HepG2 (cell line): ENCODE results near the gene SASS6. TPM values are rescaled to one million over a fixed set of nuclear protein-coding genes. Genes with fewer than 3 reads are reported as not detected.

Experiments
- AGO1 ChIP-seq: fragments of 200-400 bp; formaldehyde crosslinking; IDR thresholded peaks from 2 replicates; pipeline ENCODE4 v1.6.1; 2017; ENCODE audit warnings: mild to moderate bottlenecking, low read depth, low read length, moderate library complexity; ENCODE audit not compliant: poor library complexity, severe bottlenecking
- EED ChIP-seq: sonication (generic); formaldehyde crosslinking; IDR thresholded peaks from 2 replicates; pipeline ENCODE4 v1.5.0; 2020; ENCODE audit warnings: mild to moderate bottlenecking, missing genetic modification reagents
- MXD4 ChIP-seq: IDR thresholded peaks from 2 replicates; pipeline ENCODE4 v1.6.1; 2016; ENCODE audit warnings: mild to moderate bottlenecking, missing biosample characterization, missing genetic modification reagents
- SAP130 ChIP-seq: IDR thresholded peaks from 2 replicates; pipeline ENCODE4 v1.6.1; 2016; ENCODE audit warnings: low read depth
- SATB2 ChIP-seq: sonication (generic); formaldehyde crosslinking; IDR thresholded peaks from 2 replicates; pipeline ENCODE4 v1.5.0; 2020; ENCODE audit warnings: missing genetic modification reagents
- SNAPC2 ChIP-seq: sonication (generic); formaldehyde crosslinking; IDR thresholded peaks from 2 replicates; pipeline ENCODE4 v1.8.1; 2022; ENCODE audit warnings: mild to moderate bottlenecking, missing genetic modification reagents
- ZNF224 ChIP-seq: sonication (generic); formaldehyde crosslinking; IDR thresholded peaks from 2 replicates; pipeline ENCODE4 v1.5.0; 2020; ENCODE audit warnings: mild to moderate bottlenecking, missing genetic modification reagents
- ZNF333 ChIP-seq: sonication (generic); formaldehyde crosslinking; IDR thresholded peaks from 2 replicates; pipeline ENCODE4 v1.4.0; 2020; ENCODE audit warnings: mild to moderate bottlenecking, missing genetic modification reagents, borderline replicate concordance
- polyA plus RNA-seq, 8 experiments: library from polyadenylated mRNA; depleted of rRNA in 3 of 8; stranded (reverse) in 7 of 8; unstranded in 1 of 8; fragments of >200 nt; fragmentation: Illumina TruSeq in 4 of 8; extraction: Trizol in 4 of 8; gene quantifications; 2 replicates each; pipeline versions ENCODE4 v1.2.1 to v1.2.3, GENCODE V29; 2011 to 2016; ENCODE audit warnings: low read depth in 4 of 8, missing spikeins in 1 of 8, mixed read lengths in 1 of 8; ENCODE audit not compliant: insufficient read depth in 1 of 8
- total RNA-seq, 5 experiments: library from RNA; depleted of rRNA; stranded (reverse); fragments of >200 nt; fragmentation: Illumina TruSeq; extraction: Trizol; gene quantifications; 2 replicates each; pipeline ENCODE4 v1.2.3, GENCODE V29; 2016; ENCODE audit warnings: low read depth in 1 of 5
- TF ChIP-seq, protein P1 (sequence below): sonication (generic); formaldehyde crosslinking; IDR thresholded peaks from 2 replicates; pipeline ENCODE4 v1.4.0; 2020; ENCODE audit warnings: missing genetic modification reagents
- TF ChIP-seq, protein P2 (sequence below): sonication (generic); formaldehyde crosslinking; IDR thresholded peaks from 2 replicates; pipeline ENCODE4 v1.4.0; 2020; ENCODE audit warnings: low read depth, mild to moderate bottlenecking, missing genetic modification reagents
- TF ChIP-seq, protein P3 (sequence below): sonication (generic); formaldehyde crosslinking; IDR thresholded peaks from 2 replicates; pipeline ENCODE4 v1.4.0; 2020; ENCODE audit warnings: missing genetic modification reagents
- TF ChIP-seq, protein P4 (sequence below): conservative IDR thresholded peaks from 2 replicates; pipeline ENCODE4 v1.6.1; 2018; ENCODE audit warnings: missing genetic modification reagents

SASS6 gene
- total and polyA plus RNA-seq, 2 of the 13 experiments (the other 11 are each of a cell fraction or from before 2014, with no cell fraction given): 2.3 to 10.7 TPM

DNA sequence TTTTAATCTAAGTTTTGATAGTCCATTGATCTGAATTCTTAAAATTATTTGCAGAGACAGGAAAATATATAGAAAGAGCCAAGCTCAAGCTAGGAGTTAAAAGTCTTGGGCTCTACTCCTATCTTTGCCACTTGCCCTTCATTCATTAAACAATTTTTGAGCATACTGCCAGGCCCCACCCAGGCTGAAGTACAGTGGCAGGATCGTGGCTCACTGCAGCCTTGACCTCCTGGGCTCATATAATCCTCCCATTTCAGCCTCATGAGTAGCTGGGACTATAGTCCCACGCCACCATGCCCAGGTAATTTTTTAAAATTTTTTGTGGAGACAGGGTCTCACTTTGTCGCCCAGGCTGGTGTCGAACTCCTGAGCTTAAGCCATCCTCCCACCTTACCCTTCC is 8.5 kb upstream of the SASS6 start (continued):
- TF ChIP-seq SATB2 (CRISPR knock-in tag) (no peak), MXD4 (no peak), AGO1 (no peak), EED (CRISPR knock-in tag) (no peak), ZNF224 (CRISPR knock-in tag) (no peak), SAP130 (no peak), SNAPC2 (CRISPR knock-in tag) (no peak), ZNF333 (no peak)
- TF ChIP-seq, protein P1, sequence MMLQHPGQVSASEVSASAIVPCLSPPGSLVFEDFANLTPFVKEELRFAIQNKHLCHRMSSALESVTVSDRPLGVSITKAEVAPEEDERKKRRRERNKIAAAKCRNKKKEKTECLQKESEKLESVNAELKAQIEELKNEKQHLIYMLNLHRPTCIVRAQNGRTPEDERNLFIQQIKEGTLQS (CRISPR knock-in tag): no peak
- TF ChIP-seq, protein P2, sequence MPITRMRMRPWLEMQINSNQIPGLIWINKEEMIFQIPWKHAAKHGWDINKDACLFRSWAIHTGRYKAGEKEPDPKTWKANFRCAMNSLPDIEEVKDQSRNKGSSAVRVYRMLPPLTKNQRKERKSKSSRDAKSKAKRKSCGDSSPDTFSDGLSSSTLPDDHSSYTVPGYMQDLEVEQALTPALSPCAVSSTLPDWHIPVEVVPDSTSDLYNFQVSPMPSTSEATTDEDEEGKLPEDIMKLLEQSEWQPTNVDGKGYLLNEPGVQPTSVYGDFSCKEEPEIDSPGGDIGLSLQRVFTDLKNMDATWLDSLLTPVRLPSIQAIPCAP (CRISPR knock-in tag): no peak
- TF ChIP-seq, protein P3, sequence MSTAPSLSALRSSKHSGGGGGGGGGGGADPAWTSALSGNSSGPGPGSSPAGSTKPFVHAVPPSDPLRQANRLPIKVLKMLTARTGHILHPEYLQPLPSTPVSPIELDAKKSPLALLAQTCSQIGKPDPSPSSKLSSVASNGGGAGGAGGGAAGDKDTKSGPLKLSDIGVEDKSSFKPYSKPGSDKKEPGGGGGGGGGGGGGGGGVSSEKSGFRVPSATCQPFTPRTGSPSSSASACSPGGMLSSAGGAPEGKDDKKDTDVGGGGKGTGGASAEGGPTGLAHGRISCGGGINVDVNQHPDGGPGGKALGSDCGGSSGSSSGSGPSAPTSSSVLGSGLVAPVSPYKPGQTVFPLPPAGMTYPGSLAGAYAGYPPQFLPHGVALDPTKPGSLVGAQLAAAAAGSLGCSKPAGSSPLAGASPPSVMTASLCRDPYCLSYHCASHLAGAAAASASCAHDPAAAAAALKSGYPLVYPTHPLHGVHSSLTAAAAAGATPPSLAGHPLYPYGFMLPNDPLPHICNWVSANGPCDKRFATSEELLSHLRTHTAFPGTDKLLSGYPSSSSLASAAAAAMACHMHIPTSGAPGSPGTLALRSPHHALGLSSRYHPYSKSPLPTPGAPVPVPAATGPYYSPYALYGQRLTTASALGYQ (CRISPR knock-in tag): no peak
- TF ChIP-seq, protein P4, sequence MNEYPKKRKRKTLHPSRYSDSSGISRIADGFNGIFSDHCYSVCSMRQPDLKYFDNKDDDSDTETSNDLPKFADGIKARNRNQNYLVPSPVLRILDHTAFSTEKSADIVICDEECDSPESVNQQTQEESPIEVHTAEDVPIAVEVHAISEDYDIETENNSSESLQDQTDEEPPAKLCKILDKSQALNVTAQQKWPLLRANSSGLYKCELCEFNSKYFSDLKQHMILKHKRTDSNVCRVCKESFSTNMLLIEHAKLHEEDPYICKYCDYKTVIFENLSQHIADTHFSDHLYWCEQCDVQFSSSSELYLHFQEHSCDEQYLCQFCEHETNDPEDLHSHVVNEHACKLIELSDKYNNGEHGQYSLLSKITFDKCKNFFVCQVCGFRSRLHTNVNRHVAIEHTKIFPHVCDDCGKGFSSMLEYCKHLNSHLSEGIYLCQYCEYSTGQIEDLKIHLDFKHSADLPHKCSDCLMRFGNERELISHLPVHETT (CRISPR knock-in tag): no peak
